ENCODE data around the gene BMPR1B. TPM values are rescaled to one million over a fixed set of nuclear protein-coding genes. Genes with fewer than 3 reads are reported as not detected.

Gene BMPR1B
- total and polyA plus RNA-seq, 2 donors (not counting 1 experiment from before 2014, with no cell fraction given) = not detected

DNA sequence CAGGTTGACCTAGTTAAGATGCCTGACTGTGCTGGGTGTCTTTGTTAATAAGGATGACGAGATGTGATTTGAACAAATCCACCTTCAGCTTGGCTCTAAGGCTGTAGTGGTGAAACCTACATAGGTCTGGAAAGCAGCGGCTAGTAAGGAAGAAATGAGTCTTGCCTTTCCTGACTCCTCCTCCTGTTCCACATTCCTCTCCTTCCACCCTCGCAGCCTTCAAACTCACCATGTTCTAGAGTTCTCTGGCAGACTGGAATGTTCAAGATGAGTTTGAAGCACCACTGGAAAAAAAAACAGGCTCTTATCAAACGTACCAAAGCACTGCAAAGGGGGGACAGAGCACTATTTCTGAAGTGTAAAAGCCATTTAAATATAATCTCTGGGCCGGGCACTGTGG lies 395.4 kb downstream of the BMPR1B start:
- Histone ChIP-seq H4K20me1 (ENCODE audit: control insufficient read depth, insufficient read depth, low read length, poor library complexity, severe bottlenecking) (no peaks in the 10 kb centered on the region), H3K79me2 (ENCODE audit: control insufficient read depth, insufficient read depth, low read length) (no peaks in the 10 kb centered on the region), H3K4me1 (ENCODE audit: control insufficient read depth in 2 of 2, insufficient read depth in 2 of 2, low read length in 2 of 2) (no peaks in the 10 kb centered on the region), H3K9me3 (ENCODE audit: control extremely low read depth in 1 of 3, control insufficient read depth in 2 of 3, insufficient read depth in 1 of 3, low read length in 2 of 3) (no peaks in the 10 kb centered on the region), H3K4me3 (ENCODE audit: control extremely low read depth in 1 of 5, extremely low read depth in 1 of 5, insufficient read depth in 1 of 5, low read depth in 2 of 5, low read length in 4 of 5) (no peak overlapping the region), H3K27me3 (replicated peaks in 1 of 4; ENCODE audit: control extremely low read depth in 1 of 4, control insufficient read depth in 3 of 4, insufficient read depth in 4 of 4, low read length in 3 of 4) (no peaks in the 10 kb centered on the region), H2AFZ (ENCODE audit: insufficient read depth, low read depth, low read length, poor library complexity, severe bottlenecking) (no peak overlapping the region), H3K27ac (ENCODE audit: low read length in 2 of 2) (no peak overlapping the region), H3K9ac (ENCODE audit: low read length) (no peak overlapping the region), H3K4me2 (replicated peaks; ENCODE audit: low read depth, low read length, poor library complexity, severe bottlenecking) (no peak overlapping the region), H3K36me3 (replicated peaks in 1 of 2; ENCODE audit: control extremely low read depth in 1 of 2, control insufficient read depth in 1 of 2, extremely low read depth in 1 of 2, insufficient read depth in 2 of 2, low read length in 1 of 2) (no peaks in the 10 kb centered on the region)
- ChIA-PET POLR2A (no interaction called here), CTCF (interaction anchor here (1.2 kb wide), 1 partner anchor 8 kb away, joined by 5 read pairs; no protein-coding TSS in a partner anchor)
- no peak for ATAC-seq (ENCODE audit: low read depth)
- intact Hi-C loops (cut with micrococcal nuclease) = no loop called here
- Mint-ChIP-seq H3K27me3 (no peaks in the 10 kb centered on the region), H3K4me3 (no peak overlapping the region), H3K4me1 (no peaks in the 10 kb centered on the region), H3K27ac (no peak overlapping the region), H3K9me3 (ENCODE audit: insufficient read depth) (no peaks in the 10 kb centered on the region)
- WGBS (ENCODE audit: insufficient coverage) = 85% methylated on average over 3 of the region's 5 CpGs
- TF ChIP-seq EZH2 (IDR thresholded peaks at IDR 0.05; ENCODE audit: borderline replicate concordance, insufficient read depth, low read depth, low read length, poor library complexity, severe bottlenecking) = no peak
- TF ChIP-seq, protein P1, sequence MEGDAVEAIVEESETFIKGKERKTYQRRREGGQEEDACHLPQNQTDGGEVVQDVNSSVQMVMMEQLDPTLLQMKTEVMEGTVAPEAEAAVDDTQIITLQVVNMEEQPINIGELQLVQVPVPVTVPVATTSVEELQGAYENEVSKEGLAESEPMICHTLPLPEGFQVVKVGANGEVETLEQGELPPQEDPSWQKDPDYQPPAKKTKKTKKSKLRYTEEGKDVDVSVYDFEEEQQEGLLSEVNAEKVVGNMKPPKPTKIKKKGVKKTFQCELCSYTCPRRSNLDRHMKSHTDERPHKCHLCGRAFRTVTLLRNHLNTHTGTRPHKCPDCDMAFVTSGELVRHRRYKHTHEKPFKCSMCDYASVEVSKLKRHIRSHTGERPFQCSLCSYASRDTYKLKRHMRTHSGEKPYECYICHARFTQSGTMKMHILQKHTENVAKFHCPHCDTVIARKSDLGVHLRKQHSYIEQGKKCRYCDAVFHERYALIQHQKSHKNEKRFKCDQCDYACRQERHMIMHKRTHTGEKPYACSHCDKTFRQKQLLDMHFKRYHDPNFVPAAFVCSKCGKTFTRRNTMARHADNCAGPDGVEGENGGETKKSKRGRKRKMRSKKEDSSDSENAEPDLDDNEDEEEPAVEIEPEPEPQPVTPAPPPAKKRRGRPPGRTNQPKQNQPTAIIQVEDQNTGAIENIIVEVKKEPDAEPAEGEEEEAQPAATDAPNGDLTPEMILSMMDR (IDR thresholded peaks at IDR 0.05) = no peak
- DNase-seq = no peak

DNA sequence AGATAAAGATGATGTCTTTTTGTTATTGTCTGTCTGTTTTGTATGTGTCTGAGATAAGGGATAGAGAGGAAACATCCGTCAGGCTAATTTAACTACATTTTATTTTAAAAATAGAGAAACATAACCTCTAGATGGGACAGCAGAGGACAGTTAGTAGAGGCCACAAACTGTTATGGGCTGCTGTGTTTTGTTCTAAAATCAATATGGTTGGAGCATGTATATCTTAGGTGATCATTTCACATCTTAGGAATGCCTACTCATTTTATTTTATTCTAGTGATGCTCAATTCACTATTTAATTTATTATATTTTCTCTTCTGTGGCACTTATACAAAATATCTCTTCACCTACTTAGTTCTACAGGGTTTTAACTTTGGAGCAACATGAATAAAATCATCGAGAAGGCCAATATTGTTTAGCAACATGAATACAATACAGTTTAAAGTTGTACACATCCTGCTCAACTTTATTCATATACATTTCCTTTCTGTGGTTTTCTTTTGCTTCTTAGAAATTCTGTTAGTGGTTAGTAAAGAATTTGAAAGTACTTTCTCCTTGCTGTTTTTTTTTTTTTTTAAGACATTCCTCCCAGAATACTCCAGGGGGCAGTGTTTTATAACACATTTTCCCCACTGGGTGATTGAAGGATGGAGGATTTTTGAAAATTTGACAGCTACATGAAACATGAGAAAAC lies 398.1 kb downstream of the BMPR1B start:
- POLR2A ChIA-PET = no interaction called here
- no peak for ATAC-seq (ENCODE audit: low read depth)

More for the DNA sequence above, 398.1 kb downstream of the BMPR1B start:
- Mint-ChIP-seq H3K4me3 (no peak overlapping the region), H3K4me1 (no peaks in the 10 kb centered on the region), H3K27ac (no peak overlapping the region), H3K27me3 (peaks cover 3% of the 10 kb centered on the region), H3K9me3 (ENCODE audit: insufficient read depth) (no peaks in the 10 kb centered on the region)
- Histone ChIP-seq H3K27me3 (replicated peaks in 1 of 4; ENCODE audit: control extremely low read depth in 1 of 4, control insufficient read depth in 3 of 4, insufficient read depth in 4 of 4, low read length in 3 of 4) (no peaks in the 10 kb centered on the region), H3K4me2 (replicated peaks; ENCODE audit: low read depth, low read length, poor library complexity, severe bottlenecking) (no peak overlapping the region), H3K4me3 (ENCODE audit: control extremely low read depth in 1 of 5, extremely low read depth in 1 of 5, insufficient read depth in 1 of 5, low read depth in 2 of 5, low read length in 4 of 5) (no peak overlapping the region), H3K36me3 (replicated peaks in 1 of 2; ENCODE audit: control extremely low read depth in 1 of 2, control insufficient read depth in 1 of 2, extremely low read depth in 1 of 2, insufficient read depth in 2 of 2, low read length in 1 of 2) (no peaks in the 10 kb centered on the region), H4K20me1 (ENCODE audit: control insufficient read depth, insufficient read depth, low read length, poor library complexity, severe bottlenecking) (no peaks in the 10 kb centered on the region), H3K9ac (ENCODE audit: low read length) (no peak overlapping the region), H2AFZ (ENCODE audit: insufficient read depth, low read depth, low read length, poor library complexity, severe bottlenecking) (no peak overlapping the region), H3K9me3 (ENCODE audit: control extremely low read depth in 1 of 3, control insufficient read depth in 2 of 3, insufficient read depth in 1 of 3, low read length in 2 of 3) (no peaks in the 10 kb centered on the region), H3K27ac (ENCODE audit: low read length in 2 of 2) (no peak overlapping the region), H3K79me2 (ENCODE audit: control insufficient read depth, insufficient read depth, low read length) (no peaks in the 10 kb centered on the region), H3K4me1 (ENCODE audit: control insufficient read depth in 2 of 2, insufficient read depth in 2 of 2, low read length in 2 of 2) (no peaks in the 10 kb centered on the region)
- intact Hi-C loops (cut with micrococcal nuclease) = no loop called here
- DNase-seq = no peak
- no CpG with 5 or more reads among the region's 2 CpGs for WGBS (ENCODE audit: insufficient coverage)
- CTCF ChIA-PET = interaction anchor here (0.7 to 0.9 kb wide), 3 partner anchors 9 to 595 kb away, joined by 3 to 6 read pairs (median 4); no protein-coding TSS in a partner anchor
- no peak for TF ChIP-seq EZH2 (IDR thresholded peaks at IDR 0.05; ENCODE audit: borderline replicate concordance, insufficient read depth, low read depth, low read length, poor library complexity, severe bottlenecking)
- TF ChIP-seq, protein P1 (IDR thresholded peaks at IDR 0.05) = peak; percentile 52
